AG09309 (cell line): ENCODE data around the gene SLF1.
A peak's percentile ranks its signal among the peaks of the same experiment; 100 is the strongest.

Source experiments
- DNase-seq: peaks from one replicate; pipeline ENCODE4 v3.0.0-alpha.2; 2010; ENCODE audit warnings: low read depth
- H3K4me3 ChIP-seq: 2 replicates; pipeline ENCODE4 v1.5.1; 2011; ENCODE audit warnings: mild to moderate bottlenecking, low read depth, low read length, moderate library complexity; ENCODE audit not compliant: control insufficient read depth
- CTCF ChIP-seq: IDR thresholded peaks from 2 replicates; pipeline ENCODE4 v1.5.1; 2011; ENCODE audit warnings: mild to moderate bottlenecking, low read depth, low read length, inconsistent platforms; ENCODE audit not compliant: insufficient read depth, control insufficient read depth; ENCODE audit errors: missing control alignments

Gene SLF1

GRCh38 chr5:94691949-94692348 lies 73.5 kb downstream of the SLF1 start:
- DNase-seq, result peak; percentile 16
- no peak for TF ChIP-seq CTCF
- H3K4me3 ChIP-seq, result no peak overlapping the region

GRCh38 chr5:94692581-94692980 lies 74.1 kb downstream of the SLF1 start:
- TF ChIP-seq CTCF, result no peak
- no peak for DNase-seq
- no peak overlapping the region for H3K4me3 ChIP-seq

DNA sequence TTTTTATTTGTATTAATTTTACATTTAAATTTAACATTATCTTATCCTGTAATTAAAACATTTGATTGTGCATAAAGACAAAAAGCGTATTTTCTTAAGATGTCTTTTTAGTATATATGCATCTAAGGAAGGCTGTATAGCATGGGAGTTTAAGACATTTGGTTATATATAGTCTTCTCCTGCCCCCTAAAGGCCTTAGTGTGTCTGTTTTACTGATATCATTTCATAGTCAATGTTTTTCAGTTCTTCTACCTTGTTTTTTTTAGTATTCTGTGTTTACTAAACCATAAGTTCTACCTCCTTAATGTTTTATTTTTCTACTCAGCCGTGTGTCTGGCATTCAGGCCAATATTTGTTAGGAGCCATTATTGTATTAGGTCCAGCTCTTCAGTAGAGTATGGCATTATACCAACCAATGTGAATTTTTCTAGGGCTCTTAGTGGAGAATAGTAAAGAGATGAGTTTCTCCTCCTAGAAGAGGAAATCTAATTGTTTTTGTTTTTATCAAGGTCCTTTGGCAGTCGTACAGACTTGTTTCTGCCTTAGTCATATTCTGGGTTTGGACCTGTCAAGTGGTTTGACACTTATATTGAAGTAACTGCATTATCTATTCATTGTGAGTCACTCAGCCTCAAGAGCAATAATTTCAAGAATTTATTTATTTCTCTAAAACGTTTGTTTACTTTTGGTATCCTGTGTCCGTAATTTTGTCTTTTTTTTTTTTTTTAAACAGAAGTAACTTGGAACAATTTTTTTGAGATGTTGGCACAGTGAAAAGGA lies 74.8 kb downstream of the SLF1 start:
- TF ChIP-seq CTCF, result peak; percentile 18
- peak; percentile 84 for DNase-seq
- no peak overlapping the region for H3K4me3 ChIP-seq

DNA sequence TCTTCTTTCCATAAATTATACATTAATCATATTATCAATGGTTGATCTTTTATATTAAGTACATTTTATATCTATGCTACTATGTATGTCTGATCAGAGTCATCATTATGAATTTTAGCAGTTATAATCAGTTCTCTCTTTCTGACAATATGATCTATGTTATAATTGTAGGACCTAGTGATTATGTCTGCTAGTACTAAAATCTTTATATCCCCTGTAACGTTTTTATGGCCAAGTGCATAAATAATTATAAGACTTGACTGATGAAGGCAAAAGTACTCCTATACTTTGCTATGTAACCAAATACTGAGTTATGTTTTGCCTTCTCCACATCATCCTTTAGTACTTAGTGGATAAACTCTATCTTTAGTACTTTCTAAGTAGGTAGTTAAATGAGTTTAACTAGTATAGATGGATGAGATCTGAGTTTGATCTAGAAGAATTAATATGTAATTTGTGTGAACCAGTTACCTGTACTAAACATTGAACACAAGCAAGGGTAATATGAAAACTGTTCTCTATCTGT lies 75.4 kb downstream of the SLF1 start:
- DNase-seq, result no peak
- no peak overlapping the region for H3K4me3 ChIP-seq
- TF ChIP-seq CTCF, result no peak

- DNase-seq, result peak; percentile 33
- no peak for TF ChIP-seq CTCF
- no peak overlapping the region for H3K4me3 ChIP-seq
Measured at GRCh38 chr5:94694671-94695070, 76.2 kb downstream of the SLF1 start.

DNA sequence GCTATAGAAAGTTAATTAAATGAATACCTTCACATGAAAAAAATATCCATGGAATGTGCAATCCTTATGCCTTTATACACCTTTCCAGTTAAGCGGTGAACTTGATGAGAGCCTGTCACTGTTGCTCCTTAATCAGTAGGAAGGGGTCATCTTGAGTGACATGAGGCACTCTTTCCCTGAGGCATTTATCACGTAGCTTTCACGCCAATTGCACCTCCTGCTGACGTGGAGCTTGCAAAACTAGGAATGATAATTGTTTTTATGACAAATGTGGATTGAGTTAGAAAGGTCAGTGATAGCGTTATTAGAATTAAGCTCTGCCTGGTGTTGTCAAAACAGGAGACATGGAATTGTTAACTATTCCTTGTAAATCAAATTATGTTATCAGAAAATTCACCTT lies 79.7 kb downstream of the SLF1 start:
- no peak for DNase-seq
- TF ChIP-seq CTCF, result no peak
- H3K4me3 ChIP-seq, result no peak overlapping the region
